Natural killer cell (primary cell): Measurements from ENCODE around the gene STPG1. TPM values are rescaled to one million over a fixed set of nuclear protein-coding genes. Genes with fewer than 3 reads are reported as not detected.

Source experiments
- ATAC-seq, 3 donors: fragments of 150-1000 bp in 2 of 3; fragments of 200-7000 bp in 1 of 3; cut with Tn5 transposase; 1 replicate in 1 of 3; 2 replicates in 2 of 3; pipeline ENCODE4 v1.10.0; 2021; ENCODE audit warnings: mild to moderate bottlenecking in 2 of 3, moderate library complexity in 2 of 3
- DNase-seq, 2 donors: peaks; one replicate each; pipeline versions ENCODE4 v3.0.0 to v3.0.0-alpha.2; 2013 to 2021; ENCODE audit warnings: mixed read lengths in 1 of 2
- H3K27ac ChIP-seq: one replicate; pipeline ENCODE4 v1.5.1; 2013; ENCODE audit warnings: mild to moderate bottlenecking, low read length
- H3K27me3 ChIP-seq: one replicate; pipeline ENCODE4 v1.6.1; 2013; ENCODE audit warnings: low read length; ENCODE audit not compliant: control insufficient read depth, insufficient read depth
- H3K36me3 ChIP-seq: one replicate; pipeline ENCODE4 v1.6.1; 2013; ENCODE audit warnings: low read length; ENCODE audit not compliant: control insufficient read depth, insufficient read depth
- H3K4me1 ChIP-seq: one replicate; pipeline ENCODE4 v1.6.1; 2013; ENCODE audit warnings: low read length; ENCODE audit not compliant: control insufficient read depth, insufficient read depth
- H3K4me3 ChIP-seq: one replicate; pipeline ENCODE4 v1.5.1; 2013; ENCODE audit warnings: low read length
- H3K9me3 ChIP-seq: one replicate; pipeline ENCODE4 v1.6.1; 2013; ENCODE audit warnings: low read length; ENCODE audit not compliant: control insufficient read depth, insufficient read depth
- H3K27ac Mint-ChIP-seq, 2 donors: one replicate each; pipeline ENCODE4 v1.8.0; 2022; ENCODE audit warnings: mild to moderate bottlenecking in 2 of 2, mixed read lengths in 2 of 2, moderate library complexity in 1 of 2
- H3K27me3 Mint-ChIP-seq, 2 donors: one replicate each; pipeline ENCODE4 v1.8.0; 2022; ENCODE audit warnings: low read depth in 2 of 2, mixed read lengths in 2 of 2
- H3K36me3 Mint-ChIP-seq: one replicate; pipeline ENCODE4 v1.8.0; 2022; ENCODE audit warnings: mixed read lengths
- H3K4me1 Mint-ChIP-seq, 2 donors: one replicate each; pipeline ENCODE4 v1.8.0; 2022; ENCODE audit warnings: mixed read lengths in 2 of 2
- H3K4me3 Mint-ChIP-seq: one replicate; pipeline ENCODE4 v1.8.0; 2022; ENCODE audit warnings: mild to moderate bottlenecking, moderate library complexity, mixed read lengths
- H3K9me3 Mint-ChIP-seq, 2 donors: one replicate each; pipeline ENCODE4 v1.8.0; 2022; ENCODE audit warnings: mixed read lengths in 2 of 2
- CTCF ChIP-seq: fragments of 200-600 bp; IDR thresholded peaks from one replicate; pipeline ENCODE4 v1.8.0; 2022; ENCODE audit warnings: antibody characterized with exemption
- WGBS: methylation state at CpG from one replicate; pipeline ENCODE4 v1.1.7; 2013; ENCODE audit warnings: missing lambda C conversion rate; ENCODE audit not compliant: insufficient coverage; 5-methylcytosine and 5-hydroxymethylcytosine counted together
- intact Hi-C: fragments of 100-400 bp; cut with micrococcal nuclease; formaldehyde crosslinking; loops from one replicate; pipeline ENCODE4 v1.14.2; 2022
- total RNA-seq, 4 donors: library from RNA; stranded (reverse); fragments of 120-200 nt in 1 of 4; gene quantifications; one replicate each; pipeline versions ENCODE4 v1.2.3 to v1.2.4, GENCODE V29; 2013 to 2022

STPG1 gene
- total RNA-seq, 3 donors from 2014 or later (not counting 1 experiment from before 2014, with no cell fraction given) = 0.87 to 1.7 (median 1.1) TPM

GRCh38 chr1:24442764-24443163 lies 29.2 kb upstream of the STPG1 start:
- H3K36me3 Mint-ChIP-seq = peaks cover 16% of the 10 kb centered on the region

GRCh38 chr1:24441996-24442668 lies 28.6 kb upstream of the STPG1 start:
- no peak for TF ChIP-seq CTCF
- Histone ChIP-seq H3K27me3 (no peaks in the 10 kb centered on the region), H3K27ac (no peak overlapping the region), H3K4me3 (no peak overlapping the region), H3K9me3 (no peaks in the 10 kb centered on the region), H3K36me3 (peaks cover 35% of the 10 kb centered on the region), H3K4me1 (no peaks in the 10 kb centered on the region)
- no peak overlapping the region for H3K4me3 Mint-ChIP-seq
- intact Hi-C loops = no loop called here
- 98% methylated on average over 14 of the region's 14 CpGs for WGBS
- no peak for DNase-seq
- H3K4me1 Mint-ChIP-seq = peaks cover 0 to 9% of the 10 kb centered on the region in 2 donors
- ATAC-seq = no peak
- H3K27ac Mint-ChIP-seq = no peak overlapping the region
- no peaks in the 10 kb centered on the region for H3K27me3 Mint-ChIP-seq
- H3K36me3 Mint-ChIP-seq = peaks cover 15% of the 10 kb centered on the region
- no peaks in the 10 kb centered on the region for H3K9me3 Mint-ChIP-seq

More at GRCh38 chr1:24442764-24443163, 29.2 kb upstream of the STPG1 start:
- peaks cover 0 to 5% of the 10 kb centered on the region in 2 donors for H3K4me1 Mint-ChIP-seq
- no peak overlapping the region for H3K27ac ChIP-seq
- H3K4me3 ChIP-seq = no peak overlapping the region
- no peaks in the 10 kb centered on the region for H3K9me3 ChIP-seq
- H3K4me1 ChIP-seq = no peaks in the 10 kb centered on the region
- ATAC-seq = no peak
- no peak overlapping the region for H3K27ac Mint-ChIP-seq
- H3K36me3 ChIP-seq = peaks cover 35% of the 10 kb centered on the region
- no peaks in the 10 kb centered on the region for H3K27me3 ChIP-seq
- DNase-seq = no peak
- H3K4me3 Mint-ChIP-seq = no peak overlapping the region
- no peaks in the 10 kb centered on the region for H3K27me3 Mint-ChIP-seq
- intact Hi-C loops = no loop called here
- no peaks in the 10 kb centered on the region for H3K9me3 Mint-ChIP-seq
- no peak for TF ChIP-seq CTCF

- Histone ChIP-seq H3K36me3 (peaks cover 28% of the 10 kb centered on the region), H3K27me3 (no peaks in the 10 kb centered on the region), H3K27ac (no peak overlapping the region), H3K4me3 (no peak overlapping the region), H3K9me3 (no peaks in the 10 kb centered on the region), H3K4me1 (no peaks in the 10 kb centered on the region)
- Mint-ChIP-seq H3K27ac (peak overlapping the region in 1 of 2 donors; percentile 39), H3K27me3 (no peaks in the 10 kb centered on the region), H3K4me3 (no peak overlapping the region), H3K9me3 (no peaks in the 10 kb centered on the region), H3K4me1 (peaks cover 0 to 9% of the 10 kb centered on the region in 2 donors), H3K36me3 (peaks cover 9% of the 10 kb centered on the region)
- ATAC-seq = no peak
- no peak for TF ChIP-seq CTCF
- DNase-seq = no peak
- intact Hi-C loops = no loop called here
- WGBS = 97% methylated on average over 7 of the region's 7 CpGs
Measured at GRCh38 chr1:24441480-24441879, 27.9 kb upstream of the STPG1 start.

- H3K36me3 ChIP-seq = peaks cover 26% of the 10 kb centered on the region
- WGBS = 100% methylated on average over 2 of the region's 2 CpGs
- no peaks in the 10 kb centered on the region for H3K9me3 Mint-ChIP-seq
- intact Hi-C loops = no loop called here
- H3K36me3 Mint-ChIP-seq = peaks cover 4% of the 10 kb centered on the region
- H3K4me3 ChIP-seq = no peak overlapping the region
- no peaks in the 10 kb centered on the region for H3K4me1 ChIP-seq
- H3K4me1 Mint-ChIP-seq = peaks cover 0 to 9% of the 10 kb centered on the region in 2 donors
- H3K27ac Mint-ChIP-seq = no peak overlapping the region
- ATAC-seq (no peak), DNase-seq (no peak)
- no peak overlapping the region for H3K4me3 Mint-ChIP-seq
- TF ChIP-seq CTCF = no peak
- no peaks in the 10 kb centered on the region for H3K27me3 Mint-ChIP-seq
- H3K9me3 ChIP-seq = no peaks in the 10 kb centered on the region
- no peak overlapping the region for H3K27ac ChIP-seq
- no peaks in the 10 kb centered on the region for H3K27me3 ChIP-seq
Measured at GRCh38 chr1:24440436-24440835, 26.9 kb upstream of the STPG1 start.
